GM20000 (cell line): ENCODE measurements around the gene DRD1.

Experiments used
- DNase-seq: peaks from one replicate; pipeline ENCODE4 v3.0.0; 2012; ENCODE audit warnings: low spot score
- TF ChIP-seq, protein P1 (sequence below): IDR thresholded peaks from 2 replicates; pipeline ENCODE4 v1.5.1; 2012; ENCODE audit warnings: mild to moderate bottlenecking, control low read depth; ENCODE audit errors: extremely low read depth, missing control alignments

DRD1 gene

DNA sequence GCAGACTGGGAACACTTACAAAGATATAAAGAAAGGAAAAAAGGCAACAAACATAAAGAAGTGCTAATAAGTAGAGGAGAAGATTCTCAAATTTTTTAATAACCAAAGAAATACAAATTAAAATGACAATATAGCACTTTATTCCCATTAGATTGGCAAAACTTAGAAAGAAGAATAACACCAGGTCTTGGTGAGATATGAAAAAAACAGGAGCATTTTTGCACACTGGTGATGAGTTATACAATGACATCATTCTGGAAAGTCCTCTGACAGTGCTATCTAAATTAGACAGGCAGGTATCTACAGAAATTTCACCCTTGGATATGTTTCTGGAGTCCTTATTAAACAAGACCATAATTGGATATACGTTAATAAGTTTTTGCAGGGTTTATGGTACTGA, 24.9 kb upstream of the DRD1 start:
- TF ChIP-seq, protein P1, sequence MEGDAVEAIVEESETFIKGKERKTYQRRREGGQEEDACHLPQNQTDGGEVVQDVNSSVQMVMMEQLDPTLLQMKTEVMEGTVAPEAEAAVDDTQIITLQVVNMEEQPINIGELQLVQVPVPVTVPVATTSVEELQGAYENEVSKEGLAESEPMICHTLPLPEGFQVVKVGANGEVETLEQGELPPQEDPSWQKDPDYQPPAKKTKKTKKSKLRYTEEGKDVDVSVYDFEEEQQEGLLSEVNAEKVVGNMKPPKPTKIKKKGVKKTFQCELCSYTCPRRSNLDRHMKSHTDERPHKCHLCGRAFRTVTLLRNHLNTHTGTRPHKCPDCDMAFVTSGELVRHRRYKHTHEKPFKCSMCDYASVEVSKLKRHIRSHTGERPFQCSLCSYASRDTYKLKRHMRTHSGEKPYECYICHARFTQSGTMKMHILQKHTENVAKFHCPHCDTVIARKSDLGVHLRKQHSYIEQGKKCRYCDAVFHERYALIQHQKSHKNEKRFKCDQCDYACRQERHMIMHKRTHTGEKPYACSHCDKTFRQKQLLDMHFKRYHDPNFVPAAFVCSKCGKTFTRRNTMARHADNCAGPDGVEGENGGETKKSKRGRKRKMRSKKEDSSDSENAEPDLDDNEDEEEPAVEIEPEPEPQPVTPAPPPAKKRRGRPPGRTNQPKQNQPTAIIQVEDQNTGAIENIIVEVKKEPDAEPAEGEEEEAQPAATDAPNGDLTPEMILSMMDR: no peak
- no peak for DNase-seq

DNA sequence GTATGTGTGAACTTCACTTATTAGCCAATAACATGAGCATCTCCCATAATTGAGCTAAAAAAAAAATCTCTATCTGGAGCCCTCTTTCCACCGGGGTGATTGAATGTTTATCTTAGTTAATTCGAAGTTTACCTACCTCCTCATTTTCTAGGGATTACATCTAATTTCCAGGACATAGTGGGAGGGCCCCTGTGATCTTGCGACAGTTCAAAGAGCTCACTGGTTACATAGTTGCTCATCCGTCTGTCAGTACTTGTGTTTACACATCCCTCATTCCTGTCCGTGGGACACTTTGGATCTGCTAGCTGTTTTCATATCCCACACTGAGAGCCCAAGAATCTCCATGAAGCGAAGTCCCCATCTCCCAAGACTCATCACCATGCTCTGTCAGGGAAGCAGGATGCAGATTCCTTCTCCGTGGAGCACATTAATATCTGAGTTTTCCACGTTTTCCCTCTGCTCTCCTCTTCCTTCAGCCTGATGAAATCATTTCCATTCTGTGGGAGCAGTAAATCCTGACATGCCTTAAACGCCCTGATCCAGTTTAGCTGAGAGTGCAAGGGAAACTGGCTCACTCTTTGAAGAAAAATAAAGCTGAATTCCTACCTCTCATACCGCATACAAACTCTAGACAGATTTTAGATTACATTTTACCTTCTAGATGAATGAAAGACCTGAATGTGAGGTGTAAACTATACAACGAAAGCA, 24.2 kb upstream of the DRD1 start:
- no peak for DNase-seq
- TF ChIP-seq, protein P1: no peak

DNA sequence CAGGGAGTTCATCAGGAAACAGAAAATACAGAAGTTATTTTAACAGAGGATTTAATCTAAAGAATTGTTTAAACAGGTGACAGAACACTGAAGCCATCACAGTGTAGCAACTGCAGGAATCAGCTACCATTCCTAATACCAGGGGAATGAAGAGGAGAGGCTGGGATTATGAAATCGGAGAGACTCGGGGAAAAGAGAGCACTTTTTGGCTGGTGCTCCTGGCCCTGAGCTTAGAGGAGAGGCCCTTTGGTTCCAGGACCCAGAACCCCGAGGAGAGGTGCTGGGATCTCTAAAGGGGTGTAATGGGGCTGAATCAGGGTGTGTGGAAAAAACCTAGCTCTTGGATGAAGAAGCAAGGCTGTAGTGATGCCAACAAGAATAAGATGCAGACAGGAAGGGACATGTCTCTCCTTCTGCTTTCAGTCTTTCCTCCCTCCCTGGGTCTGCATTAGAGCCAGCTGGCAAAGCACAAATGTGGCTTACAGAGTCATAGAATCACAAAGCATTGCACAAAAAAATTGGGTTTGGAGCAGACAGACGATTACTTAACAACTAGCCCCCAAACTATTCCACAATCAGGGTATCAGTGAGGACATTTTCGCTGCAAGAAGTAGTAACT, 22.8 kb upstream of the DRD1 start:
- no peak for DNase-seq
- TF ChIP-seq, protein P1: no peak

DNA sequence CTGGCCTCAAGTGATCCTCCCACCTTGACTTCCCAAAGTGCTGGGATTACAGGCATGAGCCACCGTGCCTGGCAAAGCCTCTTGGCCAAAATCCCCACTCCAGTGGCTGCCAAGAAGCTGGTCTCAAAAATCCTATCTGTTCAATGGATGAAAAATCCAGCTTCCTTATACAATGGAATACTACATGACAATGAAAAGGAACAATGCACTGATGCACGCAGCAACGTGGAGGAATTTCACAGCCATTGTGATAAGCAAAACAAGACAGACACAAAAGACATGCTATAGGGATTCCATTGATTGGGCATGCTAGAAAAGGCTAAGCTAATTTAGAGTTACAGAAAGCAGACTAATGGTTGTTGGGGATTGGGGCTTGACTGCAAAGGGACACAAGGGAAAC, 21.3 kb upstream of the DRD1 start:
- no peak for DNase-seq
- TF ChIP-seq, protein P1: no peak

DNA sequence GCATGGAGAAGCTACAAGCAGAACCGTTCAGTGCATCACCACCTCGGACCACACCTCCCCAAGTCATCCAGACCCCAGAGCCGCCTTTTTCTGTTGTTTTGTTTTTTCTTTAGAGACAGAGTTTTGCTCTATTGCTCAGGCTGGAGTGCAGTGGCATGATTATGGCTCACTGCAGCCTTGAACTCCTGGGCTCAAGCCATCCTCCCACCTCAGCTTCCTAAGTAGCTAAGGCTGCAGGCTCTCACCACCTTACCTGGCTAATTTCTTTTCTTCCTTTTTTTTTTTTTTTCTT, 20.9 kb upstream of the DRD1 start:
- no peak for DNase-seq
- TF ChIP-seq, protein P1: no peak

DNA sequence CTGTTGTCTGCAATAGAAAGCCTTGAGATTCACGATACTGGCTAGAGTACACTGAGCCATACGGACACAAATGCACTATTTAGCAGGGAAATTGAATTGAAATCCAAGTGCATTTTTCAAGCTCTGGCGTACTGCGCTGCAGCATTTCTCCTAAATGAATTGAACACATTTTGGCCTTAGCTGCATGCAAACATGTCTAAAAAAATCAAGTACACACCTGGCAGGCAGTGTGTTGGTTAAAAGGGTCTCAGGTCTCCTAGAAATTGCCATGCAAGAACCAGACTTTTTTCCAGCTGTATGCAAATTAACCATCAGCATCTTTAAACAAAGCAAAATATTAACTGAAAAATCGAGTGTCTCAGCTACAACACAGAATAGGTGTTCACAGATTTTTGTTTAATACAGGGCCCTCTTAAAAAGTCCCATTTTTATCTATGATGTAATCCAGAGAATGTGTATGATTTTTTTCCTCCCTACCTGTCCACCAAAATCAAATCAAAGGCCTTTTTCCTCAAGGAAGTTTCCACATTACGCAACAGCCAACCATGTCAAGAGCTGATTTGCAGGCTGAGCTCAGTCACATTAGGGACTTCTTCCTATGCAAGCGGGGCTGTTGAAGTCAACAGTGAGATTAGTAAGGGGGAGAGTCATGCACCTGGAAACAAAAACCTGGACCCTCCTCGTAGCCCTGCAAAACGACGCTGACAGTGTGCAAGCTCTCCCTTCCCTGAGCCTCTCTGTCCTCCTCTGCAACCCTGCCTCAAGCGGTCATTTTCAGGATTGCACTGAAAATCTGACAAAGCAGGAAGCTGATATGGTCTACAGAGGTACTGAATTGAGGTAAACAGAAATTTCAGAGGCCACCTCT, 20.3 kb upstream of the DRD1 start:
- TF ChIP-seq, protein P1: peak; percentile 78
- DNase-seq: peak; percentile 66

DNA sequence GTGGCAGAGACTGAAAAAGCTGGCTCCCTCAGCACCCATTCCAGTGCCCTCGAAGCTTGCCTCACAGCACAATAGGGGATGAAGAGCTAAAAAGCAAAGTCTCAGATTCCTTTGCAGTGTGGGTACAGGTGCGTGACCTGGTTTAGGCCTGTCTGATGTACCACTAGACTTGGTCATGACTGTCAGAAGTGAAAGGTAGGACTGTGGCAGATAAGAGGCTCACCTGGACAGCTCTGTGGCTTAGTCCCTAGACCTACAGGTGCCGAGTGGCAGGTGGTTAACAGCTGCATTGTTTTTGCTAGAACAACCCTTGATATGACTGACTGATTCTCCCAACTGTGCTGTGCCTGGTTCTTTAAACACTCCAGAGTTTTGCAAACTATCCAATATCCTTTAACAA, 19.7 kb upstream of the DRD1 start:
- no peak for DNase-seq
- TF ChIP-seq, protein P1: no peak
